Measurements from ENCODE around the gene NOC2L. TPM values are rescaled to one million over a fixed set of nuclear protein-coding genes. Genes with fewer than 3 reads are reported as not detected.

The NOC2L gene
- total RNA-seq, 4 donors from 2014 or later, result 35.3 to 54.1 (median 47.5) TPM

GRCh38 chr1:984476-984814, 25.4 kb upstream of the NOC2L start:
- Histone ChIP-seq H3K36me3 (no peaks in the 10 kb centered on the region), H3K4me3 (peak overlapping the region in 3 of 4 donors; percentile 22 to 42 (median 28)), H3K4me1 (peaks cover 4 to 8% (median 7%) of the 10 kb centered on the region in 4 donors), H3K27me3 (peaks cover 0 to 56% (median 3%) of the 10 kb centered on the region in 4 donors), H3K9me3 (no peaks in the 10 kb centered on the region), H3K27ac (replicated peaks in 1 of 4) (no peak overlapping the region)
- no peak for DNase-seq (ENCODE audit: extremely low spot score)
- 59% methylated on average over 12 of the region's 12 CpGs for WGBS
- no peak for TF ChIP-seq EP300 (IDR thresholded peaks at IDR 0.05)
- TF ChIP-seq POLR2AphosphoS5 (IDR thresholded peaks at IDR 0.05), result no peak
- peak in 1 of 3 experiments; percentile 19 for TF ChIP-seq CTCF (IDR thresholded peaks at IDR 0.05)
- intact Hi-C loops (cut with DNase I), result loop anchor here (2.0 kb wide), 1 partner anchor 78 kb away; no protein-coding TSS in a partner anchor

GRCh38 chr1:983798-984475, 24.9 kb upstream of the NOC2L start:
- H3K4me3 ChIP-seq, result peak overlapping the region in 3 of 4 donors; percentile 22 to 42 (median 28)
- no peaks in the 10 kb centered on the region for H3K36me3 ChIP-seq
- no peak overlapping the region for H3K27ac ChIP-seq (replicated peaks in 1 of 4)
- no peak for DNase-seq (ENCODE audit: extremely low spot score)
- peaks cover 0 to 61% (median 3%) of the 10 kb centered on the region in 4 donors for H3K27me3 ChIP-seq
- no peaks in the 10 kb centered on the region for H3K9me3 ChIP-seq
- intact Hi-C loops (cut with DNase I), result loop anchor here (2.0 kb wide), 1 partner anchor 79 kb away; no protein-coding TSS in a partner anchor
- 16% methylated on average over 21 of the region's 29 CpGs for WGBS
- H3K4me1 ChIP-seq, result peaks cover 4 to 8% (median 7%) of the 10 kb centered on the region in 4 donors
- TF ChIP-seq CTCF (IDR thresholded peaks at IDR 0.05) (peak; percentile 70 to 99 (median 91)), POLR2AphosphoS5 (IDR thresholded peaks at IDR 0.05) (no peak)

GRCh38 chr1:982765-983436, 23.8 kb upstream of the NOC2L start:
- WGBS, result 81% methylated on average over 28 of the region's 43 CpGs
- Histone ChIP-seq H3K27me3 (peaks cover 0 to 71% (median 3%) of the 10 kb centered on the region in 4 donors), H3K9me3 (no peaks in the 10 kb centered on the region), H3K27ac (replicated peaks in 1 of 4) (no peak overlapping the region), H3K36me3 (no peaks in the 10 kb centered on the region), H3K4me1 (peaks cover 4 to 8% (median 7%) of the 10 kb centered on the region in 4 donors), H3K4me3 (no peak overlapping the region)
- TF ChIP-seq POLR2A (IDR thresholded peaks at IDR 0.05; ENCODE audit: low read depth) (no peak), EP300 (IDR thresholded peaks at IDR 0.05) (no peak), POLR2AphosphoS5 (IDR thresholded peaks at IDR 0.05) (no peak), CTCF (IDR thresholded peaks at IDR 0.05) (no peak)
- intact Hi-C loops (cut with DNase I), result no loop called here
- DNase-seq (ENCODE audit: extremely low spot score), result no peak

- no peaks in the 10 kb centered on the region for H3K9me3 ChIP-seq
- peaks cover 0 to 72% (median 3%) of the 10 kb centered on the region in 4 donors for H3K27me3 ChIP-seq
- TF ChIP-seq EP300 (IDR thresholded peaks at IDR 0.05) (no peak), POLR2A (IDR thresholded peaks at IDR 0.05; ENCODE audit: low read depth) (peak; percentile 45)
- no peak within 1 kb of the TSS for H3K27ac ChIP-seq (replicated peaks in 1 of 4)
- peaks cover 4 to 8% (median 7%) of the 10 kb centered on the region in 4 donors for H3K4me1 ChIP-seq
- 35% methylated on average over 5 of the region's 28 CpGs for WGBS
- DNase-seq (ENCODE audit: extremely low spot score), result no peak
- intact Hi-C loops (cut with DNase I), result no loop called here
- H3K4me3 ChIP-seq, result no peak within 1 kb of the TSS
- no peaks in the 10 kb centered on the region for H3K36me3 ChIP-seq
Observed at GRCh38 chr1:981955-982558, 23.0 kb upstream of the NOC2L start, which contains the start of gene PERM1. Gene PERM1 (minus strand): TSS chr1:982093. CDS start chr1:981029, 1,064 bp downstream.

GRCh38 chr1:981491-981954, 22.5 kb upstream of the NOC2L start:
- WGBS, result 85% methylated on average over 16 of the region's 21 CpGs
- peaks cover 4 to 8% (median 7%) of the 10 kb centered on the region in 4 donors for H3K4me1 ChIP-seq
- no peak for TF ChIP-seq CTCF (IDR thresholded peaks at IDR 0.05)
- no peak for TF ChIP-seq POLR2A (IDR thresholded peaks at IDR 0.05; ENCODE audit: low read depth)
- TF ChIP-seq EP300 (IDR thresholded peaks at IDR 0.05), result no peak
- TF ChIP-seq POLR2AphosphoS5 (IDR thresholded peaks at IDR 0.05), result no peak
- no peaks in the 10 kb centered on the region for H3K36me3 ChIP-seq
- H3K9me3 ChIP-seq, result no peaks in the 10 kb centered on the region
- no peak for DNase-seq (ENCODE audit: extremely low spot score)
- no peak overlapping the region for H3K27ac ChIP-seq (replicated peaks in 1 of 4)
- H3K27me3 ChIP-seq, result peaks cover 0 to 72% (median 3%) of the 10 kb centered on the region in 4 donors
- H3K4me3 ChIP-seq, result no peak overlapping the region
- intact Hi-C loops (cut with DNase I), result no loop called here

All from esophagus muscularis mucosa (tissue), 4 donors.